Measurements from ENCODE around the gene TRAF3IP1.
"Not testable (repeated sequence)": the region's sequence is repeated elsewhere in the genome, so short reads cannot be mapped to it uniquely, and the experiment has no call there.

TRAF3IP1 gene

GRCh38 chr2:238320246-238320647, at the start of gene TRAF3IP1:
TRAF3IP1 (plus strand) TSS chr2:238320518; CDS start chr2:238320663, 145 bp downstream.
- peak; percentile 33 for DNase-seq (ENCODE audit: low read depth, low spot score)
- H3K27ac ChIP-seq: peak within 1 kb of the TSS; percentile 34

GRCh38 chr2:238270606-238271005, 49.7 kb upstream of the TRAF3IP1 start:
- no peak for DNase-seq (ENCODE audit: low read depth, low spot score)
- no peak overlapping the region for H3K27ac ChIP-seq

- no peak overlapping the region for H3K27ac ChIP-seq
- no peak for DNase-seq (ENCODE audit: low read depth, low spot score)
Measured at GRCh38 chr2:238271061-238271554, 49.2 kb upstream of the TRAF3IP1 start.

- not testable (repeated sequence) for DNase-seq (ENCODE audit: low read depth, low spot score); H3K27ac ChIP-seq
Measured at GRCh38 chr2:238271686-238272085, 48.6 kb upstream of the TRAF3IP1 start.

DNA sequence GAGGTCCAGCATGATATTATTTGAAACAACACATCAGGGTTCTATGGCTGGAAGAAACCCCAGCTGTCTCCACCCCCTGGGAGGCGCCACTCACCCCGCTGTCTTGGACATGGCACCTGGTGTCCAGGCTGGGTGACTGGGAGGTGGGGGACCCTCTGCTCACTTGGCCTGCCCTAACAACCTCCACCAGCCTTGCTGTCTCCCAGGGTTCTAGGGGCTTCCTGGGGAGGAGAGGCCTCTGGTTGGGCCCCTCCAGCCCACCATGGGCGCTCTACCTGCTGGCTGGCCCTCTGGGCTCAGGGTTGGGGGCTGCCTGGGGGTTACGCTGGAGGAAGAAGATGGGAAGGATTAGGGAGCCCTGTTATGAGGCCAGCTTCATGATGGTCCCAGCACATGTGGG, 48.2 kb upstream of the TRAF3IP1 start:
- H3K27ac ChIP-seq: no peak overlapping the region
- DNase-seq (ENCODE audit: low read depth, low spot score): no peak

GRCh38 chr2:238273433-238273832, 46.9 kb upstream of the TRAF3IP1 start:
- H3K27ac ChIP-seq: not testable (repeated sequence)

DNA sequence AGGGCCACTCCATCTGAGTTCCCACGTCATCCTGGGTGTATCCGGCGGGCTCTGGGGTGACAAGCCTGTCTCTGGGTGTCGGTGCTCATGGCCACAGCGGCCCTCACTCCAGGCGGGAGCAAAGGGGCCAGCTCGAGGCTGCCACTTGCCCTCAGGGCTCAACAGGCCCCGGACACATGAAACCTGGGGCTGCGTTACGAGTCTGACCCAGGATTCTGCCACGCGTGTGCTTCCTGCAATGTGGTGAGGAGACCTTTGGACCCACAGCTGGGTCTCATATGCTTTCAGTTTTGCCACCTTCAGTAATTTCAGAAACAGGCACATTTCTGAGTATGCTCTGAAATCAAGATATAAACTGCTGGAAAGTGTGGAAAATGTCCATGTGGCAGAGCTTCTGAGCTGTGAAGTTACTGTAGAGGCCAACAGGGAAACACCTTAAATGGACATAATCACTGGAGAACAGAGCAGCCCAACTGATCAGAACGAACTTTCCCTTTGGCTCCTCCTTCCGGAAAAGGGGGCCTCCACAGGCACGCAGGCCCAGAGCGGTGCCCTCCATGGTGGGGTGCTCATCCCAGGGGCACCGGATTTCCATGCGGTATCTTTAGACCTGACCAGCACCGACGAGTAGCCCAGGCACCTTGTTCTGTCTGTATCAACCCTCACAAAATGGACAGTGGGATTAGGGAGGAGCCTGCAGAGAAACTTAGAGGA, 46.0 kb upstream of the TRAF3IP1 start:
- H3K27ac ChIP-seq: no peak overlapping the region
- no peak for DNase-seq (ENCODE audit: low read depth, low spot score)

More at GRCh38 chr2:238273433-238273832, 46.9 kb upstream of the TRAF3IP1 start:
- not testable (repeated sequence) for DNase-seq (ENCODE audit: low read depth, low spot score)

DNA sequence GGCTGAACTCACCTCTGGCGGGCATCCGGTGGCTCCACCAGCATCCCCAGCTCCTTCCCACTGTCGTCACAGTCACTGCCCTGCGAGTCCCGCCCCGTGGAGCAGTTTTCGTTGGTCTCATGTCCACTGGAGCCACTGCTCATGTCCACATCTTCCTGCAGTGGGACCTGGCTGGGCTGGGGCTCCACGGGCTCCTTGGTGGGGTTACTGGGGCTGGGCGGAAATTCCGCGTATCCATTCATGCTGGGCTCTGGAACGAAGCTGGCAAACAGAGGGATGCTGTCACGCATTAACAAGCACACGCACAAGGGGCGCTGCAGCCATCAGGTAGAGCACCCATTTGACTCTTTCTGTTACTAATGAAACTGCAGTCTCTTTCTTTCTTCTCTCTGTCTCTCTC, 42.6 kb upstream of the TRAF3IP1 start:
- H3K27ac ChIP-seq: no peak overlapping the region
- no peak for DNase-seq (ENCODE audit: low read depth, low spot score)

DNA sequence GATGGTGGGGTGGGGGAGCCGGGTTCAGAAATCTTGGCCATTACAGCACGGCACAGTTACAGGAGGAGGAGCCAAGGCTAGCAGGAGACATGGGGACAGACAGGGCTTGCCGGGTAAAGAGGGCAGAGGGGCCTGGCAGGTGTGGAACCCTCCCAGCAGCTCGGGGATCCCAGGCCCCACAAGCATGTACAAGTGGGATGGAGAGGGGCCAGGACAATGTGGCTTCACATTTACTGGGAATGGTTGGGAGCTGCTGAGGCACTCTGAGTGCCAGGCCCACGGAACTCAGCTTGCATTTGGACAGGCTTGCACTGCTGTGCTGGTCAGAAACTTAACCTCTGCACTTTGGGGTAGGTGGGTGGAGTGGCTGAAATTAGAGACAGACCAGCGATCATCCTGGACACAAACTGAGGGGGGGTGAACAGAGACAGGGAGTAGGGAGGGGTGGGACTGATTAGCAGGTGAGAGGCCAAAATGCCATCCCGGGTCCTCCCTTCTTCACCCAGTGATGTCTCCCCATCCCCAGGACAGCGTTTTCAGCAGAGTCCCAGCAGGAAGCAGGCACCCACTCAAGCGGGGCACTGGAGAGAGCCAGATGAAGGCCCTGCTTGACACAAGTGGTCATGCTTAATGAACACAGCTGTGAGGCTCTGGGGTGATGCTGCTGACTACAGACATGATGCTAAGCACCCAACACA, 41.5 kb upstream of the TRAF3IP1 start:
- no peak for DNase-seq (ENCODE audit: low read depth, low spot score)

DNA sequence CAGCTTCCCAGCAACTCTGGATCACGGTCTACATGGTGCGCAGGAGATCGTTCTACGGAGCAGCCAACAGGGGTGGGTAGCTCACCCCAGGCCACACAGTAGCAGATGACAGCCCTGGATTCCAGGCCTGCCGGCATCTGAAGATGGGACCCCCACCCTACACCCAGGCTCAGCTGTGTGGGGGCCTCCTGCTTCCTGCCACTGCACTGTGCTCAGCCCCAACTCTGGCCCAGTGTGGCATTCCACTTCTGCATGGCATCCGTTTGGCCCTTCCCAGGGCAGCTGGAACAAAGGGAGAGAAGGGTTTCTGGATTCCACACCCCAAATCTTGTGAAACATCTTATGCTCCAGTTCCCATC, 41.0 kb upstream of the TRAF3IP1 start:
- no peak overlapping the region for H3K27ac ChIP-seq
- DNase-seq (ENCODE audit: low read depth, low spot score): no peak

More for the DNA sequence above, 41.5 kb upstream of the TRAF3IP1 start:
- no peak overlapping the region for H3K27ac ChIP-seq

- H3K27ac ChIP-seq: no peak overlapping the region
- DNase-seq (ENCODE audit: low read depth, low spot score): no peak
Measured at GRCh38 chr2:238280083-238280825, 40.1 kb upstream of the TRAF3IP1 start.

DNA sequence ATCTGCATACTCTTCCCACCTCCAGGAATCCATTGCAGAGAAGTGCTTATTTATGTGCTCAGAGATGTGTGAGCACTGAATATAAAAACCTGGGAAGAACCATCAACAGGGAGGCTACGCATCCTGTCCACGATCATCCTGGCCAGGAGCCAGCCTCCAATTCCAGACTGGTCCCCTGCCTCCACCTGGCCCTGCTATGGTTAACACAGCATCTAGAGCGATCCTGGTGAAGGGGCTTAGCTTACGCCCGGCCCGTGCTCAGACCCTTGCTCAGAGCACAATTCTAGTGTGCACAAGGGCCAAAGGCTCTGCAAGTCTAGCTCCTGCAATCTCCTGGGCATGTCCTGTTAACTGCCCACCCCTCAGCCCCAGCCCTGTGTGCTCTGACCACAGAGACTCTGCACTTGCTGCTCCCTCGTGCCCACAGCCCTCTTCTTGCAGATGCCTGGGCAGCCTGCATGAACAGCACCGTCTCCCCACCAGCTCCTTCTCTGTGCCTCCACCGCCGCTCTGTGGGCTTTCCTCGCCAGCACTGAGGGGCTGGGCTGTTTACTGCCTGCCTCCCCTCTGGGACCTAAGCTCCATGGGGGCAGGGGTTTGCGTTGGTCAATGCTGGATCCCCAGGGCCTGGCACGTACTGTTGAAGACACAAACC, 38.4 kb upstream of the TRAF3IP1 start:
- DNase-seq (ENCODE audit: low read depth, low spot score): no peak

DNA sequence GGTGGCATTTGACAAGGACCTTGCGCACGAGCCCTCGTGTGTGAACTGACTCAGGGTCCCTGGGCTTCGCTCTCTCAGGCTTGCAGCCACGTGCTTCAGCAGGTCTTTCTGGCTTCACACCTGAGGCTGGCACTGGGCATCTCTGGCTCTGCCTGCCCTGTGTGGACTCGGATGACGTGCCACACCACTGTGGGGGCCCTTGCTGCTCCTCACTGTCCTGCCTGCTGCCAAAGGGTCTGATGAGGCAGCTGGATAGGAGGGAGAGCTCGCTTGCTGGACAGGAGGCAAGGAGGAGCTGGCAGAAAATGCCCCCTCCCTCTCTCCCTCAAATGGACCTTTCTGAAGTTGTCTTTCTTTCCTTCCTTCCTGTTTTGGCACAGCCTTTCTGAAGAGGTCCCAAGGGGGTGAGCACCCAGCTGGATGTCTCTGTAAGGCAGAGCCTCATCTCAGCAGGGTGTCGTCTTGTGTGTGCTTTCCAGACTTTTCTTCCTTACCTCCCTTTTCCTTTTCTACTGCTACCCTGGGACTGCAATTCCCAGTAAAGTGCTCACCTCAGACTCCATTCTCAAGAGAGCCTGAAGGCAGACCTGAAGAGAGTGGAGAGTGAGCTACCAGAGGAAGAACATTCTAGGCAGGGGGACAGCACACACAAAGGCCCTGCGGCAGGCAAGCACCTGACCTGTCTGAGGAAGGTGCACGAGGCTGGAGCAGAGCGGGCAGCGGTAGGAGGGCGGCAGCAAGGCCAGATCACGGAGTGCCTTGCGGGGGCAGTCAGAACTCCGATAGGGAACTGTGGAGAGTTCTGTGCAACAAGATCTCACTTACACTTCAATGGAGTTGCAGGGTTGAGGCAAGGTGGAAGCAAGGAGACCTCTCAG, 37.2 kb upstream of the TRAF3IP1 start:
- no peak for DNase-seq (ENCODE audit: low read depth, low spot score)
- H3K27ac ChIP-seq: no peak overlapping the region

More for the DNA sequence above, 38.4 kb upstream of the TRAF3IP1 start:
- H3K27ac ChIP-seq: no peak overlapping the region

DNA sequence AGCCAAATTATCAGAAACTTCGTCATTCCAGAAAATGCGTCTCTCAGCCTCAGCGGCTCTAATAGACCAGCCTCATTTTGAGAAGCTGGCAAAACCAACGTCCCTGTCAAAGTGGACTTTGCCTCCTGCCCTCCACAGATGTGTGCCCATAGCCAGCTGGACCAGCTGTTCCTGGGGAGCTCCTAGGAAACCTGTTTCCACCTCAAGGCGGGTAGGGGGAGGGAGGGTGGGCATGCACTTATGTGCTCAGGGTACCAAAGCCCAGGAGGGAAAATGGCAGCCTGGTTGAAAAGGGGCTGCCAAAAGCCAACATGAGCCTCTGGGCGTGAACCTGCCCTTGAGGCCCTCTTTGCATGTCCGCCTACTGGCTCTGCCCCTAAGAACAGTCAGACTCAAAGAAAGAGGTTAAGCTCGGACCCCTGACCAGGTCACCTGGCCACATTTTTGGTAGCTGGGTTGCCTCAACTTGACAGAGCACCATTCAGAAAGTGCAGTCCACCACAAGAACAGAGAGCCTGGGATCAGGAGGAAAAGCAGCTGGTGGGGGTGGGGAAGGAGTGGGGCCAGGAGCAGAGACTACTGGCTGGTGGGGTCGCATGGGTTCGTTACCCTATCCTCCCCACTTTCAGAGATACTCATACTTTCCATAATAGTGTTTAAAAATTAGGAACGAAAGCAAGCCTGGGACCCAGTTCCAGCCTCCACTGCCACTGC, 35.4 kb upstream of the TRAF3IP1 start:
- H3K27ac ChIP-seq: peak overlapping the region; percentile 91
- DNase-seq (ENCODE audit: low read depth, low spot score): no peak

GRCh38 chr2:238285653-238286082, 34.6 kb upstream of the TRAF3IP1 start:
- peak overlapping the region; percentile 91 for H3K27ac ChIP-seq
- peak; percentile 84 for DNase-seq (ENCODE audit: low read depth, low spot score)

DNA sequence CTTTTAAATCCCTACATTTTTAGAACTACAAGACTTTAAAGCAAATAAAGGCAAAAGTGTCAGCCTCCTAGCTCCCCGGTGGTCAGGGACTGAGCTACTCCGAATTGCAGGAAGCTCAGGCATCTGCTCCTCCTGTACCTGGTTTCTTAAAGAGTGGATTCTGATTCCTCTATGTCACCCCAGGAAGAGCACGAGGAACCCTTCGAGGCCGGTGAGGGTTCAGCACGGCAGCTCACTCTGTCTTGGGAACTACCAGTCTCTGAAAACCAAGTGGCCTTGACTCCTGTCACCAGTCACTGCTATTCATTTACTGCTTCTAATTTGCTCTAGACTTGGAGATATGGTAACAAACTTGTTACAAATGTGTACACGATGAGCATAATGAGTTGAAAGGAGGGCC, 34.2 kb upstream of the TRAF3IP1 start:
- no peak for DNase-seq (ENCODE audit: low read depth, low spot score)
- peak overlapping the region; percentile 91 for H3K27ac ChIP-seq

- DNase-seq (ENCODE audit: low read depth, low spot score): no peak
- peak overlapping the region; percentile 91 for H3K27ac ChIP-seq
Measured at GRCh38 chr2:238286551-238286950, 33.8 kb upstream of the TRAF3IP1 start.

GRCh38 chr2:238286987-238287736, 33.2 kb upstream of the TRAF3IP1 start:
- peak overlapping the region; percentile 91 for H3K27ac ChIP-seq
- no peak for DNase-seq (ENCODE audit: low read depth, low spot score)
